Middle frontal gyrus (tissue), 1 donor: ENCODE measurements around the gene RDH16.
"Not testable (repeated sequence)": the region's sequence is repeated elsewhere in the genome, so short reads cannot be mapped to it uniquely, and the experiment has no call there.

Experiments used
- DNase-seq: peaks from one replicate; pipeline ENCODE4 v3.0.0-alpha.2; 2015; ENCODE audit warnings: low spot score; ENCODE audit errors: extremely low spot score

The RDH16 gene

DNA sequence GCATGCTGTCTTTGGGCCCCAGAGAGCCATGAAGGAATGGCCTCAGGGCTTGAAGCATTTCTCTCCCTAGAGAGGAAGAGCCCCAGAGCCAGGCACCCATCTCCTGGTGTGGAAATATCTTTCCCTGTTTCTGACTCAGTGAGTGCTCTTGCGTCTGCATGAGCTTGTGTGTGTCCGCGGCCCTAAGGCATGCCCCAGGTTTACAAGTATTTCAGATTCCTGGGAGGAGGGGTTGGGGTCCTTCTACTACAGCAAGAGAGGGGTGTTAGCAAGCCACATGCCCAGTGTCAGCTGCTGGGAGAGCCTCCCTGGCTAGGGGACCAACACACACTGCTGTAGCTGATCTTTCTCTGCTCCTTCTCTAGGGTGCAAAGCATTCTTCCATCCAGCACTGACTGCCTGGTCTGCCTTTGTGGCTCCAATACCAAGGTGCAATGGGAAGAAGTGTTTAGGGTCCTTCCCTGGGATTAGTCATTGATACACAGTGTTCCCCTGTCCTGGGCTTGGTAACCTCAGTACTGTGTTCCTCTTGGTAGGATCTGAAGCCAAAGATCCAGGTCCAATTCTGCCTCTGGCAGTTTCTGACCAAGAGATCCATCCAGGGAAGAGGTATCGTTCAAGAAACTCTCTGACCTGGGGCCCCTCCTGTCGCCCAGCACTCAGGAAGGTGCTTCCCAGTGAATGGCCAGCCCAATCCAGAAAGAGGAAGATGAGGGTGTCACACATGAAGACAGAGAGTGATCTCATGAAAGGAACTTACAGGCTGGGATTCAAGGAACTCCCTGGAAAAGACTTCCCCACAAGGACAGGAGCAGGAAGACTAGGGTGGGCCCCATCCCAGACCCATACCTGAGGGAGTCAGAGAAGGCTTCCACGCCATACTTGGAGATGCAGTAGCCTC lies 3.1 kb downstream of the RDH16 start:
- no peak for DNase-seq

DNA sequence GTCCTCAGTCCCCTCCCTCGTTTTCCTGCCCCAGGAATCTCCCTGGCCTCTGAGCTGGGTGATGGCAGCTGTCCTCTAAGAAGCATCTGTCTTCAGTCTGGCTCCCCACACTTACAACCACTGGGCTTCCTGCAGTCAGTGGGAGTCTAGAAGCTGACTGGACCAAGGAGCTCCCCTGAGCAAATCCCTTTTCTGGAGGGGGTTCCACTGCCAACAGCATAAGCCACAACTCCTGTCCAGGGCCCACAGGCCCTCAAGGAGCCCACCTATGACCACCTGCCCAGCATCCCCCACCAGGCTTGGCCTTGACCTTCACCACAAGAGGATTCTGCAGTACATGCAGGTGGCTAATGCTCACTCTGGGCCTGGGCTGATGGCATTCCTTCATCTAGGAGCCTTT lies 4.1 kb downstream of the RDH16 start:
- DNase-seq: no peak

DNA sequence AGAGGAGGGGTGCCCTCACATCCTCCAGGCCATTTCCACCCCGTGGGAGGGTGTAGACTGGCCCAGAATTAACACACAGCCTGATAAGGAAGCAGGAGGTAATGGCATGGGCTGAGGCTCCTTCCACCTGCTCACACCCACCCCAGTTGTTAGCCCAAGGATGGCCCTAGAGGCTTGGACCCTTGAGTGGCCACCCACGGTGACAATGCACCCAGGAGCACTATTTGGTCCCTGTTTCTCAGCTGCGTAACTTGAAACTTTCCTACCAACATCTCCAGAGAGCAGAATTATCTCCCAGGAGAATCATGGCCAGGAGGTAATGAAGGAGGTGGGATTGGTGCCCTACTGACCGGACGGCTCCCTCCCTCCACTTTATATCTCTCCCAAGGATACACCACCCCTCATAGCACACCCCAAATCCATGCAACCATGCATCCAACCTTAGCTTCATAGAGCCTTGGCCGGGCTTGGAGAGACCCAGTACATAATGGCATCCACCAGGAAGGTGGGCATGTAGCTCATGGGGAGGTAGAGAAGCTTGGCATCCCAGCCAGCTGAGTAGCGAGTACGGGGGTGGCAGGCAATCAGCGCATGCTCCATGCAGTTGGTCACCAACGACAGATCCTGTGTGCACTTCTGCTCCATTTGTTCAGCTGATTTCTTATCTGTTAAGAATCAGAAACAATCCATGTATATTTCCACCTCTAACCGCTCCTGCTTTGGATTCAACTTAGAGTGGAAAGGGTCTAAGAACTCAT lies 5.6 kb downstream of the RDH16 start:
- DNase-seq: no peak

DNA sequence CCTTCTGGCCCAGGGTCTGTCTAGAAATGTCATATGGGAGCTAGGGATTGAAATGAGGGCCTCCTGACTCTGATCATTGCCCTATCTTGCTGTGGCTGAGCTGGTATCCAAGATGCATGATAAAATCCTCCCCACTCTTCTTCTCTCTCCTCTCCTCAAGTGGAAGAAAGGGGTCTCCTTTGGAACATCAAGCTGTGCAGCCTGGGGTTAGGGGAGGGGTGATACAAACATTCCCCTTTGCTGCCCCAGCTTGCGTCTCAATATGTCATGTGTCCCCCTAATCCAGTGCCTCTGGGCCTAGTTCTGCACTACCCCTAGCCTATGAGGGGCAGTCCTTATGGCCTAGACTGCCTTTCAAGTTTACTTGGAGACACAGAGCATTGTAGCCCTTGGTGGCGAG lies 8.5 kb downstream of the RDH16 start:
- DNase-seq: no peak

DNA sequence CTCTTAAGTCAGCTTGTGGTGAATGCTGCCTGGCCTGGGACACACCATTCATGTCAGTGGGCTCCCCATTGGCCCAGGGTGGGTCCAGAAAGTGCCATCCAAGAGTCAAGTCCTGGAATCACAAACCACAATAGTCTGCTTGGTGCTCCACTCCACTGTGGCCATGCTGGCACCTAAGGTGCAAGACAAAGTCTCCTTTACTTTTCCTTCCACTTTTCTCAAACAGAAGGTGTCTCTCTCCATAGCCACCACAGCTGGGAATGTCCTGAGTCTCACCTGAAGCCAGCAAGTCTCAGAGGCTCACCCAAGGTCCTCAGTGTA lies 9.0 kb downstream of the RDH16 start:
- DNase-seq: no peak

DNA sequence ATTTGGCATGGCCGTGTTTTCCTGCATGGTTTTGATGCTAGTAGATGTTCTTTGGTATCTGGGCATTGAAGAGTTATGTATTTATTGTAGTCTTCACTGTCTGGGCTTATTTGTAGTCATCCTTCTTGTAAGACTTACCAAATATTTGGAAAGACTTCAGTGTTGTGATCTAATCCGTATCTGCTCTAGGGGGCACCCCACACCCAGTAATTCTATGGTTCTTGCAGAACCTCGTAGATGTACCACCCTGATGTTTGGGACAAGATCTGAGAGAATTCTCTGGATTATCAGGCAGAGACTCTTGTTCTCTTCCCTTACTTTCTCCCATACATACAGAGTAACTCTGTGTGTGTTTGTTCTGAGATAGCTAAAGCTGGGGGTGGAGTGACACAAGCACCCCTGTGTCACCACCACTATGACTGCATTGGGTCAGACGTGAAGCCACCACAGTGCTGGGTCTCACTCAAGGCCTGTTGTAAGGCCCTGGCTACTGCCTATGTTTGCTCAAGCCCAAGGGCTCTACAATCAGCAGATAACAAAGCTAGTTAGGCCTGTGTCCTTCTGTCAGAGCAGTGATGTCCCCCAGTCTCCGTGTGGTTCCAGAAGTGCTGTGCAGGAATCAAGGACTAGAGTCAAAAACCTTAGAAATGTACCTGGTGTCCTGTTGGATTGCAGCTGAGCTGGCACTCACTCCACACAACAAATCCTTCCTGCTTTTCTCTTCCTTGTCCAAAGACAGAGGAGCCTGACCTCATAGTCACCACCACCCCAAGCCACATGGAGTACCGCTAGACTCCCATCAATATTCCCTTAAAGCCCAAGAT lies 9.6 kb downstream of the RDH16 start:
- DNase-seq: no peak

DNA sequence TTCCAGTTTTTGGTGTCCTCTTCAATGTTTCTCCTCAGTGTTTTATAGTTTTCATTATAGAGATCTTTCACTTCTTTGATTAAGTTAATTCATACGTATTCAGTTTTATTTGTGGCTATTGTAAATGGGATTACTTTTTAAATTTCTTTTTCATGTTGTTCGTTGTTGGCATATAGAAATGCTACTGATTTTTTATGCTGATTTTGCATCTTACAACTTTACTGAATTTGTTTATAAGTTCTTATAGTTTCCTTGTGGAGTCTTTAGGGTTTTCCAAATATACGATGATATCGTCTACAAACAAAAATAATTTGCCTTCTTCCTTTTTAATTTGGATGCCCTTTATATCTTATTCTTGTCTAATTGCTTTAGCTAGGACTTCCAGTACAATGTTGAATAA lies 13.5 kb downstream of the RDH16 start:
- DNase-seq: no peak

DNA sequence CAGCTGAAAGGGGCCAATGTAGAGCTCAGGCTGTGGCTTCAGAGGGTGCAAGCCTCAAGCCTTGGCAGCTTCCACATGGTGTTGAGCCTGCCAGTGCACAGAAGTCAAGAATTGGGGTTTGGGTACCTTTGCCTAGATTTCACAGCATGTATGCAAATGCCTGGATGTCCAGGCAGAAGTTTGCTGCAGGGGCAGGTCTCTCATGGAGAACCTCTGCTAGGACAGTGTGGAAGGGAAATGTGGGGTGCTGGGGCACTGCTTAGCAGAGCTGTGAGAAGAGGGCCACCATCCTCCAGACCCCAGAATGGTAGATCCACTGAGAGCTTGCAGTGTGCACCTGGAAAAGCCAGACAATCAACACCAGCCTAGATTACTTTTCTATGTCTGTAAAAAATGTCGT lies 14.0 kb downstream of the RDH16 start:
- DNase-seq: not testable (repeated sequence)

DNA sequence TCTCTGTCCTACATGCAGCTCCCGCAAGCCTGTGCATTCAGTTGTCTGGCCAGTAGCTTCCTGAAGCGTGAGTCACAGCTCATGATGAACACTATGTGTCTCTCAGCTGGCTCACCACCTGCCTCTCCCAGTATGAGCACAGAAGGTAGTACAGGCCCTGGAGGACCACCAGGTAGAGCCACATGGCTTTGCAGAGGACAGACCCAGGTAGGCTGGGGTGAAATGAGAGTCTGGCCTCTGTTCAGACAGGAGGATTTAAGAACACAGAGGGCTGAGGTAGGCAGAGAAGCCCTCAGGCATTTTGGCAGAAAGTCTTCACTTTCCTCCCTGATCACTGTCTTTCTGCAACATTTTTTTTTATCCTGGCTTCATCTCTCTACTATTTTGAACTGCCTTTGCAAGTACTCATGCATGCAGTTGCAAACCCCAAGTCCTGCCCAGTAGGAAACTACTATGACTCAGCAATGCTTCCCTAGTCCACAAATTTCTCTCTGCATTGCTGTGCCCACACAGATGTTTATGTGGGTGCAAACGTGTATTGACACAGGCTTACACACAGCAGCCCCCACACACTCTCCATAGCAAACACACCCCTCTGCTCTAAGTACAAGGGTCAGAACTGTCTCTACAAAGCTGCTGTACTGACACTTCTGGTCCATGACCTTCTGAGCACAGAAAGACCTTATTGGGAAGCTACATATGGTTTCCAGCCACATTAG lies 15.9 kb downstream of the RDH16 start:
- no peak for DNase-seq

DNA sequence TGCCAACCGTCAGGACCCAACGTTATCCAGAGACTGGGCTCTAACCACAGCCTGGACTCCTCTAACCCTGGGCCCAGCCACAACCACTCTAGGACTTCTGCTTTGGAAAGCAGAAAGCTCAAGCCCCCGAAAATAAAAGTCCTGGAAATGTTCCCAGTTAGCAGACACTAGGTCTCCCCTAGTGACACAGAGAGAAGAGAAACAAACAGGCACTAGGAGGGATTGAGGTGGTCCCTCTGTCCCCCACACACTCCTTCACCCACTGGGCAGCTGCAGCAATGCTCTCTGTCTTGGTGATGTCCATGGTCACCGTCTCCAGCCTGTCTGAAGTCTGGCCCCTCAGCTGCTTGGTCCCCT lies 16.5 kb downstream of the RDH16 start:
- not testable (repeated sequence) for DNase-seq

DNA sequence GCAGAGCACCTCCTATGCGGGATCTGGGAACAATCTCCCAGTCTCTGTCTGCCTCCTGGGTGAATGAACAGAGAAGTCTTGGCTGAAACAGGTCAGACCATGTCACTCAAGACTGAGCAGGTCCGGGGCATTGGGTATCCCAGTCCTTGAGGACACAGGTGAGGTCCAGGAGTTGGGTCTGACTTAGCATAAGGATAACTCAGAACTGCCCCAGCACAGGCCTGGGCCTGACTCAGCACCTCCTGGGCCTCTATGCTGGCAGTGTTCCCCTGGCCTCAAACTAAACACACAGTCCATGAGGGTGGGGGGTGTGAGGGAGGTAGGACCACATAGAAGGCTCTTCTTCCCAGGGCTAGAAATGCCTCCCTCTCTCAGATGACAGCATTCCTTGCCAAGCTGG lies 21.7 kb downstream of the RDH16 start:
- DNase-seq: no peak

DNA sequence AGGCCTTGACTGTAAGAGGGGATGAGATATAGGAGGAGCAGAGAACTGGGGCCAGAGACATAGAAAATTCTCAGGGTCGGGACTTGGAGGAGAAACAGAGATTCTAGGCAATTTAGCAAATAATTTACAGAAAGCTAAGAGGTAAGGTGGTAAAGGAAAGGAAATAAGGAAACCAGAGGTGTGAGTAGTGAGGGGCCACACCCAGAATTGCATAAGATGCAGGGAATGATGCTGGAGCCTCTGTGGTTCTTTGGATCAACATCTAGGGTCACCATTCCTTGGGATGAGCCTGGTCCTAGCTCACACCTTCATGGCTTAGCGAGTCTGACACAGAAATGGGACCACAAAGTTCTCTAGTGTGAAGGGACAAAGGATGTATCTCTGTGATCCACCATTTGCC lies 22.3 kb downstream of the RDH16 start:
- DNase-seq: no peak

DNA sequence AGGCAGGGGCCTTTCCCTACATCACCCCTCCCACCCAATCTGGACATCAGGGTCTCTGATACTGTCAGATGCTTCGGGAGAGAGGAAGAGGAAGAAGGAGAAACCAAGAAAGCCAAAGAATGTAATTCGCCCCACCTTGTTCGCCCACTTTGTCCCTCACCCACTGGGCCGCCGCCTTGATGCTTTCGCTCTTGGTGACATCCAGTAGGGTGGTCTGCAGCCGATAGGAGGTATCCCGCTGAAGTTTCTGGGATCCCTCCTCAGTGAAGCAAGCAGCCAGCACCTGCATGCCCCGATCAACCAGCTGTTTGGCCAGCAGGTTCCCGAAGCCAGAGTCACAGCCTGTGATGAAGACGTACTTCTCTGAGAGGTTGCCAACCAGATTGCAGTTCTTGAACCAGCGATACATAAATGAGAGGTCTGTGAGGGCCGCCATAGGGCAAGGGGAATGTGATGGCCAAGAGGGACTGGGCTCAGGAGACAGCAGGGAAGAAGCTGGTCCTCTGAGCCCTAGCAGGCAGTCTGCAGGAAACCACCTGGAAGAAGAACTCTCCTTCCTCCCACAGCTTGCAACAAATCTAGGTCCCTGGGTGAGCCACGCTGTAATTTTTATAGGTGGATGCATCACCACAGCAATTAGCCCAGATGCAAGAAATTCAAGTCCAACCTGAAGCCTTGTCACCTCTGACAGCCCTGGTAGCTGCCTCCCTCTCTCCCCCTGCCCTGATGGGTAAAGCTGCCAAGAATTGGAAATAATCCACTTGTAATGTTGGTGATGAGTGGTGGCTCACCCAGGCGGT lies 23.4 kb downstream of the RDH16 start, which contains the start of gene SDR9C7:
Gene SDR9C7, minus strand, starts transcription at position 583 of the 800 bp plus-strand sequence. Its CDS starts 147 bp downstream, at position 436.
- DNase-seq: no peak

DNA sequence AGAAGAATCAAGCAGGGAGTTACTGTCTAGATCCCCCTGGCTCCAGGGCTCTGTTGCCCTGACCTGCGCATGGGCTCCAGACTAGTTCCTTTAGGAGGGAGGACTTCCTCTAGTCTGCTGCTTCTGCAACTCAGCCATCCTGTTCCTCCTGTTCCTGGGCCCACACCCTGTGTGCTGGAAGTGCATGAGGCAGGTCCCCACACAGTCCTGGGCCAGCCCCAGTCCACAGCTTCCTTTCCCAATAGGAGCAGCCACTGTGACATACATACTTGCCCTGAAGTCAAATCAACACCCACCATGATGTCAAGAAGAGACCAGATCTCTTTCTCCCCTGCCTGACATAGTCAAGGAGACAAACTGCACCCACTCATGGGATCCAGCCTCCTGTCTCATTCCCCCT lies 24.5 kb downstream of the RDH16 start:
- DNase-seq: no peak

DNA sequence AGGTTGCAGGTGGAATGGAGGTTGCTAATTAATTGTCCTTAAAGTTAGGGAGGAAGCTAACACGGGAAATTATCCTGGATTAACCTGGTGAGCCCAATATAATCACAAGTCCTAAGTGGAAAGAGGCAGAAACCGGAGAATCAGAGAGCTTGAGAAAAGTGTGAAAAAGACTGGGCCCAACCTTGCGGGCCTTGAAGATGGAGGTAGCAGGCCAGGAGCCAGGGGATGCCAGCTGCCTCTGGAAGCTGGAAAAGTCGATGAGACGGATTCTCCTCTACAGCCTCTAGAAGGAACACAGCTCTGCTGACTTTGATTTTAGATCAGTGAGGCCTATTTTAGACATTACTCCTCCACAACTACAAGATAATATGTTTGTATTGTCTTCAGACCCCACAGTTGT lies 25.3 kb downstream of the RDH16 start:
- DNase-seq: no peak

DNA sequence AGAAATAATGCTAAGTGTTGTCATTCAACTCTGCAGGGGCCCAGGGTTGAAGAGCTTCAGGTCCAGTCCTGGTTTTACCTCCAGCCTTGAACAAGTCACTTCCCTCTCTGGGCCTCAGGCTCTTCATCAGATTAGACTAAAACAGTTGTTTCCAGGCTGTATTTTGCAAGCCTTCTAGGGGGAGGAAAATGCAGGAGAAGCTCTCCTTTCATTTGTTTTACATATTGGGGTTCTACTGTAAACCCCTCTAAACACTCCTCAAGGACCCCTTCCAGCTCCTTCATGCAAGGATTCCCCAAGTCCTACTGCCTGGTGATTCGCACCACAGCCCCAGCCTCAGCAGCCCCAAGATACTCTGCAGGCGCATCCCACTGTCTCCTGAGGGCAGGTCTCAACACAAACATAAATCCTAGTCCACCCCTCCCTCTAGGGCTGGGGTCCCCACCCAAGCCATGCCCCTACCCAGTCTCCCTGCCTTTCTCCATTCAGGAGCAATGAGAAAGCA lies 25.9 kb downstream of the RDH16 start:
- DNase-seq: no peak

DNA sequence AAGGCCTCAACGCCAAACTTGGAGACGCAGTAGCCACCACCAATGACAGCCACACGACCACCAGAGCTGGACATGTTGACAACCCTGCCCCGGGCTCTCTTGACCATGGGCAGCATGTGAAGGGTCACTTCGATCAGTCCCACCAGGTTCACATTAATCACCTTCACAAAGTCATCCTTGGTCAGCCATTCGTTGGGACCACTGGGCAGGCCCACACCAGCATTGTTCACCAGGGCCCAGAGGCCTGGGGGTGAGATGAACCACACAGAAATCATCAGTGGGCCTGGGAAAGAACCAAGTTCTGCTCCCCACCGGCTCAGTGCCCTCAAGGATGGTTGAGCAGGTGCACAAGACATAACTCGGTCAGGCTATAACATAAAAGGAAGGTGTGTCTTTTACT lies 27.2 kb downstream of the RDH16 start:
- DNase-seq: no peak

DNA sequence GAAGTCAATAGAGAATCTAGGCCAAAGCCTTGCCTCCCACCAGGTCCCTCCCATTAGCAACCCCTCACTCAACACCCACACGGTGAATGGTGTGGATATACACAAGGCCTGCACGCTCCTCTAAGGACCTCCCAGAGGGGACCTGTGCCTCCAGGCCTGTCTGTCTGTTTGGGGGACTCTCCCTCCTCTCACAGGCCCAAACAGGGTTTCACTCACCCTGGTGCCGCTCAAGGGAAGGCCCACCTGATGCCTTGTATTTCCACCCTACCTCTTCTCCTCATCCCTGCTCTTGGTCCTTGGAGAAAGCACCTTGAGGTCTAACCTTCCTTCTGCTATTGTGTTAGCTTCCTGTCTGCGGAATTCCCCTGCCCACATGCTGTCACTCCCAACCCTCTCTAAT lies 27.6 kb downstream of the RDH16 start:
- no peak for DNase-seq

DNA sequence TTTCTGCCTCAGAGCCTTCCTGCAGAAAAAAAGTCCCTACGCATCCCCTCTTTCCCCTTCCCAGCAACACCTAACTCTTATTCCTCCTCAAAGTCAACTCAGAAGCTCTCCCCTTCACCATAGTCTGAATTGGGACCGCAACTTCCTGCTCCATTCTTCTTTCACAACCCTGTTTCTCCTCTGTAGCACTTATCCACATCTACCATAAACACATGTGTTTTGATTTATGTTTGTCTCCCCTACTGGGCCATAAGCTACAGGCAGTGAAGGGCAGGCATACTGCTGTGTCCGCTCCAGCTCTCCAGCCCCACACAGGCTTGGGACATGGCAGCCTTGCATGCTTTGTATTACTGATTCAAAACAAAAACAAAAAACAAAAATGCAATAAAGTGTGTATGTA lies 29.1 kb downstream of the RDH16 start:
- DNase-seq: no peak

DNA sequence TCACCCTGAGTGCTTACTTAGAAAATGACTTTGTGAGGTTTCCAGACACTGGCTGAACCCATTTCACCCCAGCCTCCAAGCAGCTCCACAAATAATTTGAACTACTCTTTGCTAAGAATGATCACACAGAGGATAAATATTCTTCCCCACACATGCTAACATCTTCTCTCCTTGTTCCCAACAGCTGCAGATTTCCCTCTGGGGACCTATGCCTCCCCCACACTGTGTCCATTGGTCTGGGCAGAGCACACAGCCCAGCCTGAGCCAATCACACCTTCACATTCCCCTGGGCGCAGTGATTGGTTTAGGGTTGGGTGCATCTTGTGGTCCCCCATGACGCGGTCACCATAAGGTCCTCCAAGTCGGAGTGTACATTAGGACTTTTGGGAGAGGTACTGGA lies 30.1 kb downstream of the RDH16 start:
- DNase-seq: no peak
